Activated naive CD8-positive, alpha-beta T cell treated with anti-CD3 and anti-CD28 coated beads, Interleukin-2, amount 50 U/mL, for 24 hours (primary cell): ENCODE data around the gene RANBP17.
A peak's percentile ranks its signal among the peaks of the same experiment; 100 is the strongest.

Source experiments
- ATAC-seq: fragments of 150-1000 bp; cut with Tn5 transposase; one replicate; pipeline ENCODE4 v1.10.0; 2021
- DNase-seq: peaks from one replicate; pipeline ENCODE4 v3.0.0; 2021
- H3K27ac Mint-ChIP-seq: one replicate; pipeline ENCODE4 v1.8.0; 2021; ENCODE audit warnings: mild to moderate bottlenecking, mixed read lengths
- H3K27me3 Mint-ChIP-seq: one replicate; pipeline ENCODE4 v1.8.0; 2021; ENCODE audit warnings: mixed read lengths
- H3K36me3 Mint-ChIP-seq: one replicate; pipeline ENCODE4 v1.8.0; 2021; ENCODE audit warnings: low read depth, mixed read lengths
- H3K4me1 Mint-ChIP-seq: one replicate; pipeline ENCODE4 v1.8.0; 2021; ENCODE audit warnings: mixed read lengths
- H3K4me3 Mint-ChIP-seq: one replicate; pipeline ENCODE4 v1.8.0; 2021; ENCODE audit warnings: mild to moderate bottlenecking, moderate library complexity, mixed read lengths
- H3K9me3 Mint-ChIP-seq: one replicate; pipeline ENCODE4 v1.8.0; 2021; ENCODE audit warnings: mixed read lengths

The RANBP17 gene

GRCh38 chr5:171312129-171312974, 450.5 kb downstream of the RANBP17 start:
- H3K4me3 Mint-ChIP-seq: peak overlapping the region; percentile 41
- H3K27ac Mint-ChIP-seq: peak overlapping the region; percentile 40
- DNase-seq (no peak), ATAC-seq (no peak)
- H3K27me3 Mint-ChIP-seq: peaks cover 75% of the 10 kb centered on the region
- H3K36me3 Mint-ChIP-seq: no peaks in the 10 kb centered on the region
- peaks cover 34% of the 10 kb centered on the region for H3K4me1 Mint-ChIP-seq
- H3K9me3 Mint-ChIP-seq: no peaks in the 10 kb centered on the region

GRCh38 chr5:171313481-171314206, 451.8 kb downstream of the RANBP17 start:
- DNase-seq: no peak
- peaks cover 76% of the 10 kb centered on the region for H3K27me3 Mint-ChIP-seq
- H3K27ac Mint-ChIP-seq: no peak overlapping the region
- no peaks in the 10 kb centered on the region for H3K9me3 Mint-ChIP-seq
- no peaks in the 10 kb centered on the region for H3K36me3 Mint-ChIP-seq
- no peak overlapping the region for H3K4me3 Mint-ChIP-seq
- H3K4me1 Mint-ChIP-seq: peaks cover 29% of the 10 kb centered on the region
- ATAC-seq: no peak

- H3K27me3 Mint-ChIP-seq: peaks cover 79% of the 10 kb centered on the region
- H3K9me3 Mint-ChIP-seq: no peaks in the 10 kb centered on the region
- no peaks in the 10 kb centered on the region for H3K36me3 Mint-ChIP-seq
- peaks cover 26% of the 10 kb centered on the region for H3K4me1 Mint-ChIP-seq
- no peak for DNase-seq
- ATAC-seq: no peak
- H3K27ac Mint-ChIP-seq: no peak overlapping the region
- no peak overlapping the region for H3K4me3 Mint-ChIP-seq
Measured at GRCh38 chr5:171314728-171315385, 453.0 kb downstream of the RANBP17 start.

- DNase-seq (no peak), ATAC-seq (no peak)
- Mint-ChIP-seq H3K9me3 (no peaks in the 10 kb centered on the region), H3K4me3 (no peak overlapping the region), H3K36me3 (no peaks in the 10 kb centered on the region), H3K27me3 (peaks cover 79% of the 10 kb centered on the region), H3K4me1 (peaks cover 25% of the 10 kb centered on the region), H3K27ac (no peak overlapping the region)
Measured at GRCh38 chr5:171315386-171315891, 453.6 kb downstream of the RANBP17 start.

- Mint-ChIP-seq H3K27ac (no peak overlapping the region), H3K4me1 (peaks cover 22% of the 10 kb centered on the region), H3K36me3 (no peaks in the 10 kb centered on the region), H3K9me3 (no peaks in the 10 kb centered on the region), H3K27me3 (peaks cover 76% of the 10 kb centered on the region), H3K4me3 (no peak overlapping the region)
- ATAC-seq (no peak), DNase-seq (no peak)
Measured at GRCh38 chr5:171315925-171316257, 454.1 kb downstream of the RANBP17 start.

- ATAC-seq: no peak
- Mint-ChIP-seq H3K36me3 (no peaks in the 10 kb centered on the region), H3K4me3 (no peak overlapping the region), H3K9me3 (no peaks in the 10 kb centered on the region), H3K27me3 (peaks cover 79% of the 10 kb centered on the region), H3K27ac (no peak overlapping the region), H3K4me1 (peaks cover 22% of the 10 kb centered on the region)
- DNase-seq: no peak
Measured at GRCh38 chr5:171316258-171317121, 454.7 kb downstream of the RANBP17 start.

GRCh38 chr5:171317230-171317629, 455.4 kb downstream of the RANBP17 start:
- H3K4me3 Mint-ChIP-seq: no peak overlapping the region
- H3K4me1 Mint-ChIP-seq: peaks cover 22% of the 10 kb centered on the region
- H3K9me3 Mint-ChIP-seq: no peaks in the 10 kb centered on the region
- DNase-seq (no peak), ATAC-seq (no peak)
- no peak overlapping the region for H3K27ac Mint-ChIP-seq
- H3K36me3 Mint-ChIP-seq: no peaks in the 10 kb centered on the region
- H3K27me3 Mint-ChIP-seq: peaks cover 86% of the 10 kb centered on the region

GRCh38 chr5:171318026-171318425, 456.2 kb downstream of the RANBP17 start:
- no peak overlapping the region for H3K27ac Mint-ChIP-seq

GRCh38 chr5:171321447-171321846, 459.6 kb downstream of the RANBP17 start:
- Mint-ChIP-seq H3K4me1 (peaks cover 3% of the 10 kb centered on the region), H3K4me3 (no peak overlapping the region), H3K27ac (no peak overlapping the region), H3K36me3 (no peaks in the 10 kb centered on the region), H3K9me3 (no peaks in the 10 kb centered on the region), H3K27me3 (peaks cover 86% of the 10 kb centered on the region)
- DNase-seq: no peak
- no peak for ATAC-seq

More at GRCh38 chr5:171318026-171318425, 456.2 kb downstream of the RANBP17 start:
- DNase-seq (no peak), ATAC-seq (no peak)
- peaks cover 16% of the 10 kb centered on the region for H3K4me1 Mint-ChIP-seq
- H3K4me3 Mint-ChIP-seq: no peak overlapping the region
- no peaks in the 10 kb centered on the region for H3K36me3 Mint-ChIP-seq
- peaks cover 86% of the 10 kb centered on the region for H3K27me3 Mint-ChIP-seq
- no peaks in the 10 kb centered on the region for H3K9me3 Mint-ChIP-seq

- ATAC-seq (no peak), DNase-seq (no peak)
- Mint-ChIP-seq H3K4me3 (no peak overlapping the region), H3K9me3 (no peaks in the 10 kb centered on the region), H3K27ac (no peak overlapping the region), H3K27me3 (peaks cover 77% of the 10 kb centered on the region), H3K36me3 (no peaks in the 10 kb centered on the region), H3K4me1 (no peaks in the 10 kb centered on the region)
Measured at GRCh38 chr5:171322527-171322926, 460.7 kb downstream of the RANBP17 start.

GRCh38 chr5:171323007-171323406, 461.2 kb downstream of the RANBP17 start:
- no peak overlapping the region for H3K27ac Mint-ChIP-seq
- no peaks in the 10 kb centered on the region for H3K4me1 Mint-ChIP-seq
- H3K36me3 Mint-ChIP-seq: no peaks in the 10 kb centered on the region
- DNase-seq (no peak), ATAC-seq (no peak)
- no peak overlapping the region for H3K4me3 Mint-ChIP-seq
- no peaks in the 10 kb centered on the region for H3K9me3 Mint-ChIP-seq
- H3K27me3 Mint-ChIP-seq: peaks cover 74% of the 10 kb centered on the region

GRCh38 chr5:171323806-171324632, 462.2 kb downstream of the RANBP17 start:
- H3K27ac Mint-ChIP-seq: no peak overlapping the region
- peaks cover 74% of the 10 kb centered on the region for H3K27me3 Mint-ChIP-seq
- no peaks in the 10 kb centered on the region for H3K9me3 Mint-ChIP-seq
- H3K4me3 Mint-ChIP-seq: no peak overlapping the region
- ATAC-seq (no peak), DNase-seq (no peak)
- H3K4me1 Mint-ChIP-seq: no peaks in the 10 kb centered on the region
- H3K36me3 Mint-ChIP-seq: no peaks in the 10 kb centered on the region

GRCh38 chr5:171330021-171330420, 468.2 kb downstream of the RANBP17 start:
- Mint-ChIP-seq H3K27me3 (peaks cover 44% of the 10 kb centered on the region), H3K36me3 (no peaks in the 10 kb centered on the region), H3K9me3 (no peaks in the 10 kb centered on the region), H3K4me1 (no peaks in the 10 kb centered on the region), H3K4me3 (no peak overlapping the region), H3K27ac (no peak overlapping the region)
- no peak for ATAC-seq
- DNase-seq: no peak
